DND-41 (cell line): ENCODE data around the gene INHBB.

ENCODE experiments used
- ATAC-seq: fragments of 200-7000 bp; cut with Tn5 transposase; 3 replicates; pipeline ENCODE4 v1.9.1; 2021; ENCODE audit warnings: low read depth; ENCODE audit not compliant: insufficient read depth
- DNase-seq: peaks from one replicate; pipeline ENCODE4 v3.0.0-alpha.2; 2020
- H2AFZ ChIP-seq: 2 replicates; pipeline ENCODE4 v1.6.0; 2012; ENCODE audit warnings: low read depth, low read length
- H3K27ac ChIP-seq: 2 replicates; pipeline ENCODE4 v1.5.1; 2012; ENCODE audit warnings: low read length, inconsistent platforms
- H3K27me3 ChIP-seq: fragments of 200-600 bp; sonication (generic); 2 replicates; pipeline ENCODE4 v1.6.0; 2012; ENCODE audit warnings: low read length, mild to moderate bottlenecking, inconsistent platforms; ENCODE audit not compliant: insufficient read depth, poor library complexity
- H3K36me3 ChIP-seq: 2 replicates; pipeline ENCODE4 v1.5.1; 2012; ENCODE audit warnings: low read length, inconsistent platforms; ENCODE audit not compliant: insufficient read depth
- H3K4me1 ChIP-seq: 2 replicates; pipeline ENCODE4 v1.5.1; 2012; ENCODE audit warnings: mild to moderate bottlenecking, low read length; ENCODE audit not compliant: insufficient read depth
- H3K4me2 ChIP-seq: 2 replicates; pipeline ENCODE4 v1.6.0; 2012; ENCODE audit warnings: mild to moderate bottlenecking, moderate library complexity, low read length, inconsistent platforms; ENCODE audit not compliant: insufficient read depth
- H3K4me3 ChIP-seq, 2 experiments: fragments of 200-600 bp in 1 of 2; shearing (Covaris generic) in 1 of 2; 2 replicates each; pipeline ENCODE4 v1.5.1; 2012 to 2016; ENCODE audit warnings: inconsistent platforms in 2 of 2, low read length in 2 of 2, mild to moderate bottlenecking in 2 of 2, low read depth in 1 of 2, moderate library complexity in 1 of 2
- H3K79me2 ChIP-seq: 2 replicates; pipeline ENCODE4 v1.6.0; 2012; ENCODE audit warnings: low read length, inconsistent platforms; ENCODE audit not compliant: insufficient read depth
- H3K9ac ChIP-seq: 2 replicates; pipeline ENCODE4 v1.6.0; 2012; ENCODE audit warnings: low read depth, mild to moderate bottlenecking, inconsistent platforms, low read length, moderate library complexity
- H3K9me3 ChIP-seq: 2 replicates; pipeline ENCODE4 v1.5.1; 2012; ENCODE audit warnings: low read length, moderate library complexity, mild to moderate bottlenecking, inconsistent platforms; ENCODE audit not compliant: insufficient read depth, severe bottlenecking
- H4K20me1 ChIP-seq: 2 replicates; pipeline ENCODE4 v1.6.0; 2012; ENCODE audit warnings: low read length; ENCODE audit not compliant: insufficient read depth
- EZH2 ChIP-seq: IDR thresholded peaks from 3 replicates; pipeline ENCODE4 v1.6.1; 2012; ENCODE audit warnings: borderline replicate concordance, low read depth, mild to moderate bottlenecking, moderate library complexity, low read length, inconsistent platforms; ENCODE audit not compliant: severe bottlenecking
- TF ChIP-seq, protein P1 (sequence below): IDR thresholded peaks from 2 replicates; pipeline ENCODE4 v1.5.1; 2012; ENCODE audit warnings: borderline replicate concordance, low read length, moderate library complexity, mild to moderate bottlenecking; ENCODE audit not compliant: poor library complexity, severe bottlenecking; ENCODE audit errors: extremely low read depth

The INHBB gene

GRCh38 chr2:120305296-120305695 is 40.6 kb upstream of the INHBB start:
- no peak overlapping the region for H3K27ac ChIP-seq
- ATAC-seq (no peak), DNase-seq (no peak)
- H3K9me3 ChIP-seq = no peaks in the 10 kb centered on the region
- no peaks in the 10 kb centered on the region for H3K36me3 ChIP-seq
- H3K27me3 ChIP-seq = no peaks in the 10 kb centered on the region
- TF ChIP-seq, protein P1, sequence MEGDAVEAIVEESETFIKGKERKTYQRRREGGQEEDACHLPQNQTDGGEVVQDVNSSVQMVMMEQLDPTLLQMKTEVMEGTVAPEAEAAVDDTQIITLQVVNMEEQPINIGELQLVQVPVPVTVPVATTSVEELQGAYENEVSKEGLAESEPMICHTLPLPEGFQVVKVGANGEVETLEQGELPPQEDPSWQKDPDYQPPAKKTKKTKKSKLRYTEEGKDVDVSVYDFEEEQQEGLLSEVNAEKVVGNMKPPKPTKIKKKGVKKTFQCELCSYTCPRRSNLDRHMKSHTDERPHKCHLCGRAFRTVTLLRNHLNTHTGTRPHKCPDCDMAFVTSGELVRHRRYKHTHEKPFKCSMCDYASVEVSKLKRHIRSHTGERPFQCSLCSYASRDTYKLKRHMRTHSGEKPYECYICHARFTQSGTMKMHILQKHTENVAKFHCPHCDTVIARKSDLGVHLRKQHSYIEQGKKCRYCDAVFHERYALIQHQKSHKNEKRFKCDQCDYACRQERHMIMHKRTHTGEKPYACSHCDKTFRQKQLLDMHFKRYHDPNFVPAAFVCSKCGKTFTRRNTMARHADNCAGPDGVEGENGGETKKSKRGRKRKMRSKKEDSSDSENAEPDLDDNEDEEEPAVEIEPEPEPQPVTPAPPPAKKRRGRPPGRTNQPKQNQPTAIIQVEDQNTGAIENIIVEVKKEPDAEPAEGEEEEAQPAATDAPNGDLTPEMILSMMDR = peak; percentile 10
- no peak for TF ChIP-seq EZH2
- no peak overlapping the region for H3K9ac ChIP-seq
- H3K4me3 ChIP-seq = no peak overlapping the region
- H3K4me2 ChIP-seq = no peak overlapping the region
- no peak overlapping the region for H2AFZ ChIP-seq
- H4K20me1 ChIP-seq = no peaks in the 10 kb centered on the region
- H3K4me1 ChIP-seq = no peaks in the 10 kb centered on the region
- H3K79me2 ChIP-seq = no peaks in the 10 kb centered on the region

- no peaks in the 10 kb centered on the region for H3K79me2 ChIP-seq
- ATAC-seq = no peak
- no peaks in the 10 kb centered on the region for H3K27me3 ChIP-seq
- DNase-seq = no peak
- H3K4me2 ChIP-seq = no peak overlapping the region
- no peak overlapping the region for H3K27ac ChIP-seq
- no peaks in the 10 kb centered on the region for H3K9me3 ChIP-seq
- no peak overlapping the region for H3K4me3 ChIP-seq
- H3K36me3 ChIP-seq = no peaks in the 10 kb centered on the region
- no peak overlapping the region for H3K9ac ChIP-seq
- H3K4me1 ChIP-seq = no peaks in the 10 kb centered on the region
- no peak overlapping the region for H2AFZ ChIP-seq
- TF ChIP-seq, protein P1 = no peak
- TF ChIP-seq EZH2 = no peak
- H4K20me1 ChIP-seq = no peaks in the 10 kb centered on the region
Observed at GRCh38 chr2:120305937-120306490, 39.9 kb upstream of the INHBB start.

DNA sequence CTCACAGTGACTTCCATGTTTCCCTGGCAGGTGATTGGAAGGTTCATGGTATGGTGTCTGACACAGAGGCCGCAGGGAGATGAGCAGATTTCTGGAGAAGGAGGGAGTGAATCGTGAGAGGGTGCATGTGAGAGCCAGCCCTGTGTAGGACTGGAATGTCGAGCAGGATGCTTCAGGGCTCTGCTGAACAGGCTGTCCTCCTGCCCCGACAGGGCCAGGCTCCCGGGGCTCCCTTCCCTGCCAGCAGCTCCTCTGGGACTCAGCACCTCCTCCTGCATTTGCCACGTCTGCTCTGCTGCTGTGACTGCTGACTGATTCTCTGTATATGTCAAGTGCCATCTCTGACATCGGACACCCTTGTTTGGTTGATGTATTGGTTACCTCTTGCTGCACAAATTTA is 38.5 kb upstream of the INHBB start:
- H3K27ac ChIP-seq = no peak overlapping the region

More for the DNA sequence above, 38.5 kb upstream of the INHBB start:
- Histone ChIP-seq H3K27me3 (no peaks in the 10 kb centered on the region), H3K4me2 (no peak overlapping the region), H3K4me1 (no peaks in the 10 kb centered on the region), H3K4me3 (no peak overlapping the region), H3K36me3 (no peaks in the 10 kb centered on the region), H2AFZ (no peak overlapping the region), H3K9me3 (no peaks in the 10 kb centered on the region), H3K9ac (no peak overlapping the region), H4K20me1 (no peaks in the 10 kb centered on the region), H3K79me2 (no peaks in the 10 kb centered on the region)
- ATAC-seq (no peak), DNase-seq (no peak)
- TF ChIP-seq EZH2 = no peak
- TF ChIP-seq, protein P1 = no peak
